ENCODE measurements around the gene OXSR1.
"Not testable (repeated sequence)": the region's sequence is repeated elsewhere in the genome, so short reads cannot be mapped to it uniquely, and the experiment has no call there.

OXSR1 gene

DNA sequence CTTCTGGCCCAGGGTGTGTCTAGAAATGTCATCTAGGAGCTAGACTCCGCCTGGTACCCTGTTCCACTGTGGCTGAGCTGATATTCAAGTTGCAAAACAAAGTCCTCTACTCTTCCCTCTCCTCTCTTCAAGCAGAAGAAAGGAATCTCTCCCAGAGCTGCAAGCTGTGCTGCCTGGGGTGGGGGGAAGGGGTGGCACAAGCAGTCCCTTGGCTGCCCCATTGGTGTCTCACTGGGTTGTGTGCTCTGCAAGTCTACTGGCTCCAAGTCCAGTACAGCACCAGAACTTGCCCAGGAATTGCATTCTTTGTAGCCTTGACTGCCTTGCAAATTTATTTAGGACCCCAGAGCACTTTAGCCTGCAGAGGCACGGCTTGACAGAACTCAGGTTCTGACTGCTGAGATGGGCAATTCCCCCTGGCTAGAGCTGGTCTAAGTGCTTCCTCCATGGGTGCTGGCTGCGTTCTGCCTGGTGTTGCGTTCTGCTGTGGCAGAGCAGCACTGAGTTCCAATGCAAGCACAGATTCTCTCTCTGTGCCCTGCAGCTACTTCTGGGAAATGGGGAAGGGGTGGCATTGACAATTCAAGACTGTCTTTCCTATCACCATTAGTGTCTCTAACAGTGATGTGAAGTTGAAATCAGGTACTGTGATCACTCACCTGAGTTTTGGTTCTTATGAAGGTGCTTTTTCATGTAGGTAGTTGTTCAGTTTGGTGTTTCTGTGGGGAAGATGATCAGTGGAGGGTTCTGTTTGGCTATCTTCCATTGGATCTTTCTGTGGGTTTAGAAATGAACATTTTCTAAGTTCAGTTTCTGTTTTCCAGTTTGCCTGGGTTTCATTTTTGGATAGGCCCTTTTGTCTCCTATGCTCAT lies 39.5 kb downstream of the OXSR1 start:
- in situ Hi-C loops (cut with HindIII; ENCODE audit: low pct_ligation_motif_present, low pct_unique_long_range_greater_than_20kb, low sequenced_read_pairs), result no loop called here

GRCh38 chr3:38205472-38205805 lies 40.1 kb downstream of the OXSR1 start:
- DNase-seq, result no peak

More for the DNA sequence above, 39.5 kb downstream of the OXSR1 start:
- DNase-seq, result no peak

DNA sequence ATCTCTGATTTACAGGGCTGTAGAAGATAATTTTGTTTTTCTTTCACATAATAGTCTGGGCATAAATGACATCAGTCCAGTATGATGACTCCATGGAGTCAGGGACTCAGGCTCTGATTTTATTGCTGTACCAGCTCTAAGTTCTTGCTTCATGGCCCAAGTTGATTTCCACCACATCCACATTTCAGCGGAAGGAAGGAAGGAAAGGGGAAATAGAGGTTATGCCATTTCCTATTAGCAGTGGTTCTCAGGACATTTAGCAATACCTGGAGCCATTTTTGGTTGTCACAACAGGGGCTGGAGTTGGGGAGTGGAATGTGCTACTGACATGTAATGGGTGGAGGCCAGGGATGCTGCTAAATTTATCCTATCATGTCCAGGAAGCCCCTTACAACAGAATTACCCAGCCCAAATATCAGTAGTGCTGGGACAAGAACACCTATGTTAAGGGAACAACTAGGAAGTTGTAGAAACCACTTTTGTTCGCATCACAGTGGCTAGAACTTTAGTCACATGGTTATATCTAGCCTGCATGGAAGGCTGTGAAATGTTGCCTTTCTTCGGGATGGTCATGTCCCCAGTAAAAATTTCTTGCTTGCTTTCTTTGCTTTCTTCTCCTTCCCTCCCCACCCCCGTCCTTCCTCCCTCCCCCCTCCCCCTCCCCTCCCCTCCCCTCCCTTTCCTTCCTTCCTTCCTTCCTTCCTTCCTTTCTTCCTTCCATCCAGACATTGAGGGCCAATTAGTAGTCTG lies 42.1 kb downstream of the OXSR1 start:
- in situ Hi-C loops (cut with HindIII; ENCODE audit: low pct_ligation_motif_present, low pct_unique_long_range_greater_than_20kb, low sequenced_read_pairs), result no loop called here
- DNase-seq, result no peak

More at GRCh38 chr3:38205472-38205805, 40.1 kb downstream of the OXSR1 start:
- in situ Hi-C loops (cut with HindIII; ENCODE audit: low pct_ligation_motif_present, low pct_unique_long_range_greater_than_20kb, low sequenced_read_pairs), result no loop called here

GRCh38 chr3:38210141-38210757 lies 44.9 kb downstream of the OXSR1 start:
- DNase-seq, result no peak
- in situ Hi-C loops (cut with HindIII; ENCODE audit: low pct_ligation_motif_present, low pct_unique_long_range_greater_than_20kb, low sequenced_read_pairs), result no loop called here

DNA sequence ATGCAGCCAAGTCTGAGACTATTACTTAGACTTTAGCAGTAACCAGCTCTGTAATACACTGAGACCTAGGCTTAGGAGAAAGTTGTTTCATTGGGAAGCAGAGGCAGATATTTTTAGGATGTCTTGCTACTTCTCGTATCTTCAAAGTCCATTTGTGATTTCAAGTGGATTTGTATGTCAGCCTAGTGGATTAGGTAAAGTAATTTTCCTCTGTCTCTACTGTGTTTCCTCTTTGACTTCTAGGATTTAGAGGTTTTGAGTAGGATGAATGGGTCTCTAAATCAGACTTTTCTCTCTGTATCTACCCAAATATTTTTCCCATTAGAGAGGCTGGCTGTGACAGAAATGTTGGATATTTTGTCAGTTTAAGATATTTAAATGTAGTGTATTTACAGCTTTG lies 46.8 kb downstream of the OXSR1 start:
- in situ Hi-C loops (cut with HindIII; ENCODE audit: low pct_ligation_motif_present, low pct_unique_long_range_greater_than_20kb, low sequenced_read_pairs), result no loop called here
- no peak for DNase-seq

DNA sequence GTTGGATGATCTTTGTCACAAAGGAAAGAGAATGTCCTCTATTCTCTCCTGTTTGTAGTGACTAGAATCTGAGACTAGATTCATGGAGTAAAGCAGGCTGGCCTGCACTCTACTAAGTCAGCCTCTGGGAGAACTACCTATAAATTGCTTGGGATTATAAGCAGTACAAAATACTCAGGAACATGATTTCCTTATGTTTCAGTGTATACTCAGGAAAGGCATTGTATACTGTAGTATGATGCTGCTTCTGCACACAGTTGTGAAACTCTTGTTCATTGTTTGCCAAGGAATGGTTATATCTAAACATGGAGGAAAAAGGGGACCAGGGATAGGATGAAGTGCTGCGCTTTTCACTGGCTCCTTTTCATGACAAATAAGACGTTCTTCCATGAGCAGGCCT lies 49.2 kb downstream of the OXSR1 start:
- in situ Hi-C loops (cut with HindIII; ENCODE audit: low pct_ligation_motif_present, low pct_unique_long_range_greater_than_20kb, low sequenced_read_pairs), result no loop called here
- no peak for DNase-seq

GRCh38 chr3:38219609-38220197 lies 54.4 kb downstream of the OXSR1 start:
- in situ Hi-C loops (cut with HindIII; ENCODE audit: low pct_ligation_motif_present, low pct_unique_long_range_greater_than_20kb, low sequenced_read_pairs), result no loop called here
- no peak for DNase-seq

- in situ Hi-C loops (cut with HindIII; ENCODE audit: low pct_ligation_motif_present, low pct_unique_long_range_greater_than_20kb, low sequenced_read_pairs), result no loop called here
- DNase-seq, result no peak
Measured at GRCh38 chr3:38221005-38221404, 55.7 kb downstream of the OXSR1 start.

DNA sequence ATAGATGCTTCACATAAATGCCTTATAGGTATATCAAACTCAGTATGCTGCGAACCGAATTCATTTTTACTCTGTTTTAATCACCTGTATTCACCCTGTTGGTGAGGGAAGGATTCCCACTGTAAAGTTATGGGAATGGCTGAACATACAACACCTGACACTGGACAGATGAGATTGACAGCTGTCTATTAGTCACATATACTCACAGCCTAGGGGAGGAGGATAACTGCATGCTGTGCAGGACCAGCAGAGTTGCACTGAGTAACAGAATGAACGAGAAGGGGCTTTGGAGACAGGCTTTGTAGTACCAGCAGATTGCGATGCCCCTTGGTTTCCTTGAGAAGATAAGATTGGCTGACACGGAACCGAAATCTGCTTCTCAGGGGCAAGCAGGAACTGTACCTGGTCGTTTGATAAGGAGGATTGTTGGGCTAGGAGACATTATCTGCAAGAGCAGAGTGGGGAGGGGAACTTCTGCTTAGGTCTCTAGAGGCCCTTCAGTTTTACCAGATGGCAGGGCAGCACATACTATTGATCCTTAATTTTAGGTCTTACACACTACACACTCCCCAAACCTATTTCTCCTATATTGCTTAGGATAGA lies 56.8 kb downstream of the OXSR1 start:
- in situ Hi-C loops (cut with HindIII; ENCODE audit: low pct_ligation_motif_present, low pct_unique_long_range_greater_than_20kb, low sequenced_read_pairs), result no loop called here
- no peak for DNase-seq

DNA sequence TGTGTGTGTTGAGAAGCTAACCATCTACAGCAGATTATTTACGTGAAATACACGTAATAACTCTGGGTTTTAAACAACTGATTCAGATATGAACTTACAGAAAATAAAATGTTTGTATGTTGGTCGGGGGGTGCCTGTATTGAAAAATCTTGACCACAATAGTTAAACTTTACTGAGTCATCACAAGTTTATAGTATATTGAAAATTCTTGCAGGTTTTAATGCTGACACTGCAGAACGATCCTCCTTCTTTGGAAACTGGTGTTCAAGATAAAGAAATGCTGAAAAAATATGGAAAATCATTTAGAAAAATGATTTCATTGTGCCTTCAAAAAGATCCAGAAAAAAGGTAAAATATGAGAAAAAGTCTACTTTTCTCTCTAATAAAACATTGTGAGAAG lies 59.0 kb downstream of the OXSR1 start:
- DNase-seq, result no peak
- in situ Hi-C loops (cut with HindIII; ENCODE audit: low pct_ligation_motif_present, low pct_unique_long_range_greater_than_20kb, low sequenced_read_pairs), result no loop called here

GRCh38 chr3:38226273-38226672 lies 60.9 kb downstream of the OXSR1 start:
- DNase-seq, result no peak

DNA sequence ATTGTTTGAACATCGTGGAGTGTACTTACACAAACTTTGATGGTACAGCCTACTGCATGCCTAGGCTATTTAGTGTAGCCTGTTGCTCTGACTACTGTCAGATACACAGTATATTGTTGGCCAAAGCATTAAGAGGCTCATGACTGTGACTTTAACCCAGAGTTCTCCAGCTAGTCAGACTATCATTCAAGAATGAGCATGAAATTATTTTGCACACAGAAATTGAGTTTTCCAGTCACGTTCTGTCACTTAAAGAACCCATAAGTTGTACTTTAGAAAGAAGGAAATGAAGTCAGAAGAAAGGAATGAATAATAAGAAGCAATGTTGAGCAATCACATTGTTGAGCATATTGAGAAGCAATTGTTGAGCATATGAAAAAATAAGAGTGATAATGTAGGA lies 62.7 kb downstream of the OXSR1 start:
- in situ Hi-C loops (cut with HindIII; ENCODE audit: low pct_ligation_motif_present, low pct_unique_long_range_greater_than_20kb, low sequenced_read_pairs), result no loop called here
- DNase-seq, result peak; percentile 9

More at GRCh38 chr3:38226273-38226672, 60.9 kb downstream of the OXSR1 start:
- in situ Hi-C loops (cut with HindIII; ENCODE audit: low pct_ligation_motif_present, low pct_unique_long_range_greater_than_20kb, low sequenced_read_pairs), result no loop called here

GRCh38 chr3:38229036-38229435 lies 63.7 kb downstream of the OXSR1 start:
- in situ Hi-C loops (cut with HindIII; ENCODE audit: low pct_ligation_motif_present, low pct_unique_long_range_greater_than_20kb, low sequenced_read_pairs), result no loop called here
- DNase-seq, result no peak

GRCh38 chr3:38232701-38233100 lies 67.4 kb downstream of the OXSR1 start:
- DNase-seq, result no peak
- in situ Hi-C loops (cut with HindIII; ENCODE audit: low pct_ligation_motif_present, low pct_unique_long_range_greater_than_20kb, low sequenced_read_pairs), result no loop called here

- DNase-seq, result no peak
- in situ Hi-C loops (cut with HindIII; ENCODE audit: low pct_ligation_motif_present, low pct_unique_long_range_greater_than_20kb, low sequenced_read_pairs), result no loop called here
Measured at GRCh38 chr3:38235466-38235865, 70.1 kb downstream of the OXSR1 start.

DNA sequence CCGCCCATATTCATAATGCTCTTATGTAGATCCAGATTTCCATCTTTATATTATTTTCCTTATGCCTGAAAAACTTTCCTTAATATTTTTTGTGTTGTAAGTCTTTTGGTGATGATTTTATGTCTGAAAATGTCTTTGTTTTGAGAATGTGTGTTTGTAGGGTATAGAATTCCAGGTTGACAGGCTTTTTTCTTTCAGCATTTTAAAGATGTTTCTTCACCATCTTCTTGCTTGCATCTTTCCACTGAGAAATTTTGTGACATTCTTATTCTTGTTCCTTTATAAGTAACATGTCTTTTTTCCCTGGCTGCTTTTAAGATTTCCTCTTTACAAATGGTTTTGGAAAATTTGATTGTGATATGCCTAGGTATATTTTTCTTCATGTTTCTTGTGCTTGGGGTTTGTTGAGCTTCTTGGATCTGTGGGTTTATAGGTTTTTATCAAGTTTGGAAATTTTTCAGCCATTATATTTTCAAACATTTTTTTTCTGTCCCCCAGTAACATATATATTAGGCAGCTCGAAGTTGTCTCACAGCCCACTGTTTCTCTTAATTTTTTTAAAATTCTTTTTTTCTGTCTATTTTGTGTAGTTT lies 73.2 kb downstream of the OXSR1 start:
- in situ Hi-C loops (cut with HindIII; ENCODE audit: low pct_ligation_motif_present, low pct_unique_long_range_greater_than_20kb, low sequenced_read_pairs), result no loop called here
- DNase-seq, result no peak

- DNase-seq; in situ Hi-C loops (cut with HindIII; ENCODE audit: low pct_ligation_motif_present, low pct_unique_long_range_greater_than_20kb, low sequenced_read_pairs): not testable (repeated sequence)
Measured at GRCh38 chr3:38242812-38243211, 77.5 kb downstream of the OXSR1 start.

- in situ Hi-C loops (cut with HindIII; ENCODE audit: low pct_ligation_motif_present, low pct_unique_long_range_greater_than_20kb, low sequenced_read_pairs), result no loop called here
- DNase-seq, result no peak
Measured at GRCh38 chr3:38245930-38246329, 80.6 kb downstream of the OXSR1 start.

All from ACHN (cell line).